Left lung (tissue), 10 donors: ENCODE measurements around the gene ADPRHL1. TPM values are rescaled to one million over a fixed set of nuclear protein-coding genes. Genes with fewer than 3 reads are reported as not detected.

Source experiments
- ATAC-seq: fragments of 200-7000 bp; cut with Tn5 transposase; one replicate; pipeline ENCODE4 v1.9.1; 2020; ENCODE audit warnings: moderate library complexity
- DNase-seq, 4 donors: peaks; one replicate each; pipeline ENCODE4 v3.0.0-alpha.2; 2013 to 2020
- H3K27ac ChIP-seq, 2 donors: fragments of 200-600 bp; sonication (generic) in 1 of 2; one replicate each; pipeline versions ENCODE4 v1.5.0 to v1.8.0; 2020 to 2021
- H3K27me3 ChIP-seq, 2 donors: fragments of 200-600 bp; sonication (generic) in 1 of 2; one replicate each; pipeline versions ENCODE4 v1.5.0 to v1.8.0; 2020 to 2021
- H3K36me3 ChIP-seq, 2 donors: fragments of 200-600 bp; sonication (generic) in 1 of 2; one replicate each; pipeline versions ENCODE4 v1.5.0 to v1.8.0; 2020 to 2021
- H3K4me1 ChIP-seq, 2 donors: fragments of 200-600 bp; one replicate each; pipeline ENCODE4 v1.8.0; 2021
- H3K4me3 ChIP-seq, 2 donors: fragments of 200-600 bp; sonication (generic) in 1 of 2; one replicate each; pipeline versions ENCODE4 v1.5.0 to v1.8.0; 2020 to 2021; ENCODE audit warnings: mild to moderate bottlenecking in 1 of 2
- H3K9me3 ChIP-seq, 2 donors: fragments of 200-600 bp; sonication (generic) in 1 of 2; one replicate each; pipeline versions ENCODE4 v1.5.0 to v1.8.0; 2020 to 2021
- CTCF ChIP-seq, 2 donors: fragments of 200-600 bp; sonication (generic) in 1 of 2; IDR thresholded peaks; one replicate each; pipeline versions ENCODE4 v1.5.0 to v1.8.0; 2021; ENCODE audit warnings: antibody characterized with exemption in 2 of 2
- intact Hi-C, 2 donors: fragments of 100-400 bp; cut with DNase I; formaldehyde crosslinking; loops; one replicate each; pipeline versions ENCODE4 v1.11.2 to v1.14.2; 2022
- polyA plus RNA-seq, 6 donors: library from polyadenylated mRNA; unstranded; fragments of 120-200 nt; gene quantifications; one replicate each; pipeline ENCODE4 v1.2.1, GENCODE V29; 2013; ENCODE audit not compliant: insufficient read length in 6 of 6
- total RNA-seq, 2 donors: library from RNA; stranded (reverse); fragmentation: NEBNext Ultra II Directional; extraction: Animal tissue kit (Norgen Biotek cat#: 25700); gene quantifications; one replicate each; pipeline ENCODE4 v1.2.1, GENCODE V29; 2021
- donor health status: DM: no; HTN: yes; CAD: no.
- donor health status: DM: no; HTN: no; CAD: no.

ADPRHL1 gene
- total and polyA plus RNA-seq, 8 donors: 0.66 to 2.3 (median 1.5) TPM

GRCh38 chr13:113432506-113433270 is 20.6 kb downstream of the ADPRHL1 start:
- no peak for TF ChIP-seq CTCF (IDR thresholded peaks at IDR 0.05)
- no peaks in the 10 kb centered on the region for H3K4me1 ChIP-seq
- H3K27me3 ChIP-seq: no peaks in the 10 kb centered on the region
- no peak for DNase-seq
- H3K4me3 ChIP-seq: no peak overlapping the region
- H3K27ac ChIP-seq: no peak overlapping the region
- no peak for ATAC-seq
- no peaks in the 10 kb centered on the region for H3K9me3 ChIP-seq
- intact Hi-C loops: no loop called here
- no peaks in the 10 kb centered on the region for H3K36me3 ChIP-seq

GRCh38 chr13:113431171-113431570 is 22.1 kb downstream of the ADPRHL1 start:
- Histone ChIP-seq H3K27me3 (no peaks in the 10 kb centered on the region), H3K36me3 (no peaks in the 10 kb centered on the region), H3K4me1 (no peaks in the 10 kb centered on the region), H3K9me3 (no peaks in the 10 kb centered on the region), H3K27ac (no peak overlapping the region), H3K4me3 (no peak overlapping the region)
- no peak for ATAC-seq
- no peak for DNase-seq
- no peak for TF ChIP-seq CTCF (IDR thresholded peaks at IDR 0.05)
- intact Hi-C loops: no loop called here

GRCh38 chr13:113430378-113431110 is 22.7 kb downstream of the ADPRHL1 start:
- ATAC-seq (no peak), DNase-seq (no peak)
- Histone ChIP-seq H3K9me3 (no peaks in the 10 kb centered on the region), H3K4me1 (no peaks in the 10 kb centered on the region), H3K27me3 (no peaks in the 10 kb centered on the region), H3K36me3 (no peaks in the 10 kb centered on the region), H3K4me3 (no peak overlapping the region), H3K27ac (no peak overlapping the region)
- no peak for TF ChIP-seq CTCF (IDR thresholded peaks at IDR 0.05)
- intact Hi-C loops: no loop called here

- H3K27me3 ChIP-seq: no peaks in the 10 kb centered on the region
- ATAC-seq (no peak), DNase-seq (no peak)
- no peak overlapping the region for H3K4me3 ChIP-seq
- no peak overlapping the region for H3K27ac ChIP-seq
- no peak for TF ChIP-seq CTCF (IDR thresholded peaks at IDR 0.05)
- H3K4me1 ChIP-seq: no peaks in the 10 kb centered on the region
- H3K36me3 ChIP-seq: no peaks in the 10 kb centered on the region
- H3K9me3 ChIP-seq: no peaks in the 10 kb centered on the region
- intact Hi-C loops: no loop called here
Observed at GRCh38 chr13:113429608-113429985, 23.7 kb downstream of the ADPRHL1 start.

GRCh38 chr13:113428871-113429607 is 24.2 kb downstream of the ADPRHL1 start:
- no peak for DNase-seq
- intact Hi-C loops: no loop called here
- Histone ChIP-seq H3K4me1 (no peaks in the 10 kb centered on the region), H3K4me3 (no peak overlapping the region), H3K36me3 (no peaks in the 10 kb centered on the region), H3K9me3 (no peaks in the 10 kb centered on the region), H3K27ac (no peak overlapping the region), H3K27me3 (no peaks in the 10 kb centered on the region)
- ATAC-seq: no peak
- no peak for TF ChIP-seq CTCF (IDR thresholded peaks at IDR 0.05)
